Fibroblast of skin of scalp (primary cell): Measurements from ENCODE around the gene WDFY3.

ENCODE experiments used
- DNase-seq: peaks from one replicate; pipeline ENCODE4 v3.0.0-alpha.2; 2013

Gene WDFY3

DNA sequence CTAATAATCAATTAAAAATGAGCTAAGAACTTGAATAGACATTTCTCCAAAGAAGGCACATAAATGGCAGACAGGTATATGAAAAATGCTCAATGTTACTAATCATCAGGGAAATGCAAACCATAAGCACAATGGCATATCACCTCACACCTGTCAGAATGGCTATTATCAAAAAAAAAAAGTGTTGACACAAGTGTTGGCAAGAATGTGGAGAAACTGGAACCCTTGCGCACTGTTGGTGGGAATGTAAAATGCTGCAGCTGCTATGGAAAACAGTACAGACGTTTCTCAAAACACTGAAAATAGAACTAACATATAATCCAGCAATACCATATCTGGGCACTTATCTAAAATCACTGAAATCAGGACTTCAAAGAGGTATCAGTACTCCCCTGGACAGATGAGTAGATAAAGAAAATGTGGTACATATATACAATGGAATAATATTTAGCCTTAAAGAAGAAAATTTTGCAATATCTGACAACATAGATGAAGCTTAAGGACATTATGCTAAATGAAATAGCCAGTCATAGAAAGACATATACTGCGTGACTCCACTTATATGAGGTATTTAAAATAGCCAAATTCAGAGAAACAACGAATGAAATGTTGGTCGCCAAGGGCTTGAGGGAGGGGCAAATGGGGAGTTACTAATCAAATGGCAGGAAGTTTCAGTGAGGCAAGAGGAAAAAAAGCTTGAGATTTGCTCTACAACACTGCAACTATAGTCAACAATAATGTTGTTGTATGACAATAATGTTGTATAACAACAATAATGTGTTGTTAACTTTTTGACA is 175.5 kb downstream of the WDFY3 start:
- no peak for DNase-seq

DNA sequence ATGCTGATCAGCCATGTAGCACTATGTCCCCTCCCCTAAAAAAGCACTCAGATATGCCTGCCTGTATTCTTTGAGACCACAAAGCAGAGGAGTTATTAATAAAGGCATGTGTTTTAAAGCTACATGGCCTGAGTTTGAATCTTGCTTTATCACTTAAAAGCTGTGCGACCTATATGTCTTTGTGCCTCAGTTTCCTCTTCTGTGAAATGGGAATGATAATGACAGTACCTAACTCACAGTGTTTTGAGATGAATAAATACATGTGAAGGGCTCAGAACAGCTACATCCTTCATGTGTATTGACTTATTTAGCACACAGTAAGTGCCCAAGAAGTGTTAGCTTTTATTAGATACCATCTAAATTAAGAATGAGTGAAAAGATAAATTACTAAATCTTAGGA is 180.0 kb downstream of the WDFY3 start:
- no peak for DNase-seq

DNA sequence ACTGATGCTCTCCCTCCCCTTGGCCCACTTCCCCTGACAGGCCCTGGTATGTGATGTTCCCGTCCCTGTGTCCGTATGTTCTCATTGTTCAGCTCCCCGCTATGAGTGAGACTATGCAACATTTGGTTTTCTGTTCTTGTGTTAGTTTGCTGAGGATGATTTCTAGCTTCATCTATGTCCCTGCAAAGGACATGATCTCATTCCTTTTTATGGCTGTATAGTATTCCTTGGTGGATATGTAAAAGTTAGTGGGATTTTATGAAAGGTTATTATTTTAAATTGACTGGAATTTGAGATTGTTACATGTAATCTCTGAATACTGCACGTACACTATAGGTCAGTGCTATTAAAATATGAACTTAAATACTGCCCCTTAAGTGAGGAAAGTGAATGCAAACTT is 184.0 kb downstream of the WDFY3 start:
- no peak for DNase-seq

DNA sequence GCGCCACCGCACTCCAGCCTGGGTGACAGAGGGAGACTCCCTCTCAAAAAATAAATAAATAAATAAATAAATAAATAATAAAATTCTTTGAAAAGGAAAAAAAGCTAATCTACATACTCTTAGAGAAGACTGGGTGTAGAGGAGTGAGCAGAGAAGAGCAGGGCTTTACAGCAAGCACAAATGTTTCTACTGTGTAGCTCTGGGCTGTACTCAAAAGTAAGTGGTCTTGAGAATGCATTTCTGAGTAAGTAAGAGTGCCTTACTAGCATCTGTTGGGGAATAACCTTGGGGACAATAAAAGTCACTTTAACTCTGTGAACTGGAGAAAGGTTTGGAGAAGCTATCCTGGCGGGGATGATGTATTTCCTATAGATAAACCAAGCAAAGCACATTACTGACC is 185.8 kb downstream of the WDFY3 start:
- DNase-seq, result no peak

DNA sequence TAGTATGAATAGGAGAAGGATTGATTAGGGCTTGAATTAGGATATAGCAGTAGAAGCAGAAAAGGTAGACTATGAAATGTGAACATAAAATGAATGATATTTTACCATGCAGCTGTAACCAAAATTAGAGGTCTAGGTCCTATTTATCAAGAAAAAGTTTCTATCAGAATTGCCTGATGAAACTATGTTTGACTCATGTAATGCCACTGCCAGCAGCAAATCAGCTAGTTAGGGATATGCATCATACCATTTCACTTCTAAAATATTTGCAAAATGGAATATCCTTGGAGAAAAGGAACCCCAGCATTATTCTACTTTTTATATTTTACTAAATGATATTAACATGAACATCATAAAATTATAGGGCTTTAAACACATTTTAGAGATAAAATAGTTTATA is 188.4 kb downstream of the WDFY3 start:
- peak; percentile 1 for DNase-seq

DNA sequence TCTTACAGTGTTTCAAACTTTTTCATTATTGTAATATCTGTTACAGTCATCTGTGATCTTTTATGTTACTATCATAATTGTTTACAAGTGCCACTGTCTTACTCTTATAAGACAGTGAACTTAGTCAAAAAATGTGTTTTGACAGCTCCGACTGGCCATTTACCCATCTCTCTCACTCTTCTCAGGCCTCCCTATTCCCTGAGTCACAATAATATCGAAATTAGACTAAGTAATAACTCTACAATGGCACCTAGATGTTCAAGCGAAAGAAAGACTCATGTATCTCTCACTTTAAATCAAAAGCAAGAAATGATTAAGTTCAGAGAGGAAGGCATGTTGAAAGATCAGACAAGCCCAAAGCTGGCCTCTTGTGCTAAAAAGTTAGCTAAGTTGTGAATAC is 199.3 kb downstream of the WDFY3 start:
- no peak for DNase-seq

DNA sequence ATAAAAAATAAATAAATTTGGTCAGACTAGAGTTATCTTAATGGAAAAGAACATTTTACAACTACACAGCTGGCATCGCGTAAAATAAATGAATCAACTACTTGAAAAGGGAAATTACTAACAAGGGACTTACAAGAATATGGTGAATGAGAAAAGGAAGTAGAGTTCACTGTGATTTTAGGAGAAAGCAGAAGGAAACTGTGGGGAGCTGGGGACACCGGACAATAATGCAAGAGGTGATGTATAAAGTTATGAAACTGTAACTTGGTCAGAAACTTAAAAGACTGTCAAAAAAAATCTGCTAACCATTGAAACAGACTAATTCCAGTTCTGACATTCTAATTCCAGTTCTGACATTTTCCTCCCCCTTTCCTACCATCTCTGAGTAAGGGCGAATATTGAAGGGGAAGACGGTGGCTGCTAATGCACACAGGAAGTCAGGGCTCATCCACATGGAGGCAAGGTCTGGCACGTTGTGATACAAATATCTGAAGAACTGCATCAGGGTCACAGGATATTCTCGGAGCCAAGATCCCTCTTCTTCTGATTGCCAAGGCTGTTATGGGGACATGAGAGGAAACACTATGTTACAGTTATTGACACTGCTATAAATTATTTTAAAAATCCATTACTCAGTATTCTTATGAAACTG is 213.0 kb downstream of the WDFY3 start:
- DNase-seq, result no peak

DNA sequence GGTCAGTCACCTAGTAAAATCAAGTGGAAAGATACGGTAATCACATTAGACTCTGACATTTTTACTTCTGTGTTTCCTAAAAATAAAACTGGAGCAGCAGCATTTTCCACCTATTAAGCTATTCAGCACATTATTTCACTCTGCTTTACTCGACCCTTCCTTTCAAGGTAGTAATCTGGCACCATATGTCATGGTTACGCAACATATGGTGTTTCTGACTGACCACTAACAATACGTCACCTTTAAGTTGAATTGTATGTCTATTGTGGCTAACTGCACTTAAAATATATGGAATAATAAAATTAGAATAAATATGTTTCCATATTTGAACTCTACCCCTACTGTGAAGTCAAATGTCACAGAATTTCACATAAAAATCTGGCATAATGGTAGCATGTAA is 214.8 kb downstream of the WDFY3 start:
- no peak for DNase-seq

DNA sequence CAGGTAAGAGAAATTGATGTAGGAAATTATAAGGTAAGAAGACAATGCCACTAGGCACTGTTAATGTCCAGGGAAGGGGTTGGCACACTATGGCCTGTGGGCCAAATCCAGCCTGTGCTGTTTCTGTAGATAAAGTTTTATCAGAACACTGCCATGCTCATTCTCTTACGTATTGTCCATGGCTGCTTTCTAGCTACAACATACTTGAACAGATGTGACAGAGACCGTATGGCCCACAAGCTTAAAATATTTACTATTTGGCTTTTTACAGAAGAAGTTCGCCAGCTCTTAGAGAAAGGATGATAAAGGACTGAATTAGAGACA is 215.6 kb downstream of the WDFY3 start:
- no peak for DNase-seq

DNA sequence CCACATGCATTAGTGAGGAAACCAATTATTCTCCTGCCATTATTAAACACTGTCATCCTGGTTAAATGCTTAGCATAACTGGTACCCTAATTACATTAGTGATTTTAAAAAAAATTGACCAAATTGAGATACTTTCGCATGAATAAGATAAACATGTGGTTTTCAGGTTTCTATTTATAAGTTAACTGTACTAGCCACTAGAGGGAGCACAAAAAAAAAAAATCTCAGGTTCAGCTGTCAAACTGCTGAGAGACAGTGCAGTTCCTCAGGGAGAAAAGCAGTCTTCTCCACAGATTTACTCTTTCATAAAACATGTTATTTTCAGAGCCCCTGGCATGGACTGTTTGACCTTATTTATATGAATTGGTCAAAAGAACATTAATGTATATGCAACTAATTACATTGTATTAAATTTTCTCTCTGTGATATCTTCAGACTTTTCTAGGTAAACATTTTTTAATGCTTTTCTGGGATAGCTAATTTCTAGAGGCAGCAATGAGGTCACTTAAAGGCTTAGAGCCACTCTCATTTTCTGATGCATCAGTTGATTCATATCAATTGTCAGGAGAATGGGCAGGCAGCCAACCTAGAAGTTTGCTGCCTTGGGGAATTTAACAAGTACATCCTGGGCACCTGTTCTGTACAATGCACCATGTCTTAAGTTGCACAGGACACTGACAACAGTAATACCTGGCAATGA is 216.1 kb downstream of the WDFY3 start:
- peak; percentile 52 for DNase-seq

DNA sequence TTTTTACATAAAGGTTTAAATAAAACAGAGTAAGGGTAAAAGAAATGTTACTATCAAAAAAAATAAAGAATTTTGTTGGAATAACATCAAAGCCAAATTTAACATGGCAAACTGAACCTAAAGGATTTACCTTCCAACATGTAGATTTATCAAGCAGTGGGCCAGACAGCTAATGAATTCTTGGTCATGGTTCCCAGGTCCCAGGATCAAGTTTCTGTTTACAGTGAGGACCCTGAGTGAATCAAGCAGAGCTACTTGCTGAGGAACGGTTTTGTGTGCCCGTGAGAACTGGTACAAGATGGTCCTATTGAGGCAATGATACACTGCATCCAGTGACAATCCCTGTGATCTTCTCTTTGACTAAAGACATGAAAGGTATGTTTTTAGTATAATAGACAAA is 226.4 kb downstream of the WDFY3 start:
- DNase-seq, result no peak

DNA sequence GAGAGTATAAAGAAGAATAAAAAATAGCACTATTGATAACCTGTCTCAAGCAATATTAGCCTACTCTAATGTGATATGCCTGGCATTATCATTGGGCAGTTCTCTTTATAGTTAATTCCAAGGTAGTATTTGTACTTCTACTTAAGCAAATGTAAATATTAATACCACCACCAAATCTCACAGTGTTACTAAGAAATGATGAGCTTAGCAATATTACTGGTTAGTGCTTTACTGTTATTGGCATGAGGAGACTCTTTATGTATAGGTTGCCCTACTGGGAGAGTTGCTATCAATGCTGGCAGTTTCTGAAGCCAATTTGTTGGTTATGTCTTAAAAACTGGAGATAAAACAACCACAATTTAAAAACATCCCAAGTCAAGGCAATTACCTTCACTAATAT is 227.9 kb downstream of the WDFY3 start:
- DNase-seq, result no peak

DNA sequence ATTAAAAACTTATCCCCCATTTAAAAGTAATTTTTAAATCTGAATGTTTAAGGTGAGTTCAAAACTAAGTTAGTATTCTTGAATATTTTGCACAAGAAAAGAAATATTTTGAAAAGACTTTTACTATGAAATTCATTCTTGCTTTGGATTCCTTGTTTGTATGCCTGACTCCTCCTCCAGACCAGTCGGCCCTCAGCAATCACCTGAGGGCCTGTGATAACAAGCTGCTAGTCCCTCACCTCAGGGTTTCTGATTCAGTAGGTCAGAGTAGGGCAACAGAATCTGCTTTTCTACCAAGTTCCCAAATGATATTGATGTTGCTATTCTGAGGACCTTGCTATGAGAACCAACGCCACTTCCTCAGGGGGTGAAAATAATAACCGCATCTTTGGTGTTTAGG is 228.8 kb downstream of the WDFY3 start:
- DNase-seq, result no peak

DNA sequence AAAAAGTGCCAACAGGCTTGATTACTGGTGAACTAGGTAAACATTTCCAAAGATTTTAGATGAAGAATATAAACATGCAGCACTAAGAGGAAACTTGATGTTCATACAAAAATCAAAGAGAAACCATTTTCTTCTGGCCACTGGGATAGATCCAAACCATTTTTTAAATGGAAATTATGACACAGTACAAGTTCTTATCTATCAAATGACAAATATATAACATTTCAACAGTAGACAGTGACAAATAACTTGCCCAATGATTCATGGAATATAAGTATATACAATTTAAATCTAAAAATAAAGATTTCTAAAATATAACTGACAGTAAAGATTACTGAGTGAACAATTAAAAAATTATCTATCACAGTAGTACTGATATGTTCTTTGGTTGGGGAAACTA is 232.5 kb downstream of the WDFY3 start:
- no peak for DNase-seq

DNA sequence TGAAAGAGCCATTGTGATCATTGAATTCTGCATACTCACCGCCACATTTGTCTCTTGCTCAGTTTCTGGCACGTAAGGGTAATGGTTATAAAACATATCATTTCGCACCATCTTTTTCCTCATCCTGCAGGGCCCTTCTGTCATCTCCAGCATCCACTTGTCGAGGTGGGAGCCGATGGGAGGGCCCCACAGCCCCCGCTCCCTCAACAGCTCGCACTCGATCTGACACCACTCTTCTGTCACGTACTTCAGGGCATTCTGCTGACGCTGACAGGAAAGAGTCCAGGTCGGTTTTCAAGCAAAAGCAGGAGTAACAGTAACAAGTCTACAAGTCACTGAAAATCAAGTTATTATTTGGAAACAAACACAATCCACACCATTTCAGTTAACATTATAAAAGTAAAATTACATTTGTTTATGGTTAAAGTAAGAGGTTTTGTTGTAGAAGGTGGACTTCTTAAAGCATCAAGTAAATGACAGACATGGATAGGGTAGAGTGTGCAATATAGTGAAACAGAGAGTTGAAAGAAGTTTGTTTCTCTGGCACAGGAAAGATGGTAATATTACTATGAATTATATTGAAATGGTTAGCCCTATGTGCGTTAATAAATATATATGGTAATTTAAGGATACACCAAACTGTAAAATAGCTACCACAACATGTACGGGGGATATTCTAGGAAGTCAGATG is 233.0 kb downstream of the WDFY3 start:
- DNase-seq, result no peak

DNA sequence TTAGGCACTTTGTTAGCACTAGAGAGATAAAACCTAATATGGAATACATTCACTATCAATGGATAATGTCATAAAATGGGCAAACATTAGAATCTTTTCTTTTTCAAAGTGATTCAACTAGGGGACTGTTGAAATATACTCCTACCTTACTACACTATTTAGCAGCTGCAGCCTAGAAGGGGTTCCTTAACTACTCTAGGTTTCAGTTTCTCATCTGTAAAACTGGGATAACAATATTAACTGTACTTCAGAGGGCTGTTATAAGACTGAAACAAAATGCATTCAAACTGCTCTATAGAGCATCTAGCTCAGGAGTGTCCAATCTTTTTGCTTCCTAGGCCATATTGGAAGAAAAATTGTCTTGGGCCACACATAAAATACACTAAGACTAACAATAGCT is 236.1 kb downstream of the WDFY3 start:
- no peak for DNase-seq

DNA sequence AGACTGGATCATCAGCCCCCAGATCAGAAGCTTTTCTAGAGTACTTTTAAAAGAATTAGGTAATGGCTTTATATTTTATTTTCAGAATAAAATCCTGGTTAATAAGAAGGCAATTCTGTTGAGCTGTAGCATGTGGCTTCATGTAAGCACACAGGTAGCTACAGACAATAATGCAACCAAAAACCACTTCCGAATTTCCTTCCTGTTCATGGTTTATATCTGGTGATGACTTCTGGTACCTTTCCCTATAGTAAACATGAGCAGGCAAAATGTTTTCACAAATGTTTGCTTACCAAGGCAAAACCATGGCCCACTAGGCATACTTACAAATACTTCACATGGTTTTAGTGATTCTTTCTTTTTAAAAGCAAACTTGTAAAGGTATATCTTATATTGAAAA is 239.0 kb downstream of the WDFY3 start:
- no peak for DNase-seq

DNA sequence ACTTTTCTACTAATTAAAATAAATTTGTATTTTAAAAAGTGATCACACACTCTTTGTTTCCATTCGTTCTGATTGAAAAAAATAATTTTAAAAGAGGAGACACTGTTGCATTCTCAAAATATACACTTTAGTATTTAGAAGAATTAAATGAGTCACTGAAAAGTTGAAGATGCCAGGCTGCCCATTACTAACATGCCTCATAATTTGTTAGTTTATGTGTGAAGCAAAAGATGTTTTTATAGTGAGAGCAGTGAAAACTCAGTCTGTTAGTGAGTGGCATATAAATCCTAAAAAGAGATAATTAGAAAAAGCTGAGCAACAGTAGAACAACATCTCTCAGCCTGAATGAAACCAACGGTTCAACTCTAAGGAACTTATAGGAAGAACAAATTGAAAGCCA is 240.1 kb downstream of the WDFY3 start:
- peak; percentile 51 for DNase-seq

DNA sequence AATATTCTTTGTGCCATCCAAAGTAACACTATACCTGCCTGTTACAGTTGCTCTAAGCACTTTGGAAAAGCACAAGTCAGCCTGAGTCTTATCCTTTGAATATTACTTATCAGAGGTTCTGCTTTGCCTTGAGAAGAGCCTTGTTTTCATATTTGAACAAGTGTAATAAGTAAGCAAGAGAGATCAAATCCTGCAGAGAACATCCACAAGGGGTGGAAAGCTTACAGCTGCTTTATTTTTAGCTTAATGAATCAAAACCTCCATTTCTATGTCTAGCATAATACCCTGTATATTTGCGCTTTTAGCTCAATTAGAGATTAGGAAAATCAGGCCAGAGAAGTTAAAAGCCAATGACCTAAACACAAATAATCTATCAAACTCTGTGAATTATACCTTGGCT is 243.8 kb downstream of the WDFY3 start:
- DNase-seq, result no peak

DNA sequence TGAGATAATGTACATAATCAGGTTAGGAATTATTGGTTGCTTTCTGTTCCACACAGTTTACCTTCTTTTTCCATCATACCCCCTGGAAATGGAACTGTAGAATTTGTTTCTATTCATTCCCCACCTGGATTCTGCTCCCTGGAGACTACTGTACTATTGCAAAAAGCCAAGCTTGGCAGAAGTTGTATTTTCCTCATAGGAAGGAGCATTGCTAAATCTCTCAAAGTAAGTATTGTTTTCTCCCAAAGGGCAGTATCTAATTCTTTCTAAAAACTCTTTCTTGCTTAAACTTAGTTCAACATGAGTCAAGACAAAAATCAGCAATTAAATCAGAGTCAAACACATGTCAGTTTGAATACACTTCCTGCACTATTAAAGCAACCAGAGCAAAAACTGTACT is 247.4 kb downstream of the WDFY3 start:
- no peak for DNase-seq

DNA sequence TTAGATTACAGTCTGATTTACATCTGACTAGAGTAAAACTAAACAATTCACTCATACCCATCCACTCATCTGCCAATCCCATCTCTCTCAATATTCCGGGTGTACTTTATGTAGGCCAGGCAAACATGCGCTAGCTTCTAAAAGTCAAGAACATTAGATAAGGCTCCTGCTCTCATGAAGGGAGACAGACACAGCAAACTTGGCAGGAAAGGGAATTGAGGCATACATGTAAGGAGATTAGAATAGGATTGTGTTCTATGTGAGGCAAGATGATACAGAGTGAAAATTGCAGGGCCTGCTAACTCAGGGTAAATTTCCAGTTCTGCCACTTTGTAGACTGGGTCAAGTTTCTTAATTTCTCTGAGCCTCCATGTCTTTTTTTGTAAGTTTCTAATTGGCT is 247.8 kb downstream of the WDFY3 start:
- no peak for DNase-seq

DNA sequence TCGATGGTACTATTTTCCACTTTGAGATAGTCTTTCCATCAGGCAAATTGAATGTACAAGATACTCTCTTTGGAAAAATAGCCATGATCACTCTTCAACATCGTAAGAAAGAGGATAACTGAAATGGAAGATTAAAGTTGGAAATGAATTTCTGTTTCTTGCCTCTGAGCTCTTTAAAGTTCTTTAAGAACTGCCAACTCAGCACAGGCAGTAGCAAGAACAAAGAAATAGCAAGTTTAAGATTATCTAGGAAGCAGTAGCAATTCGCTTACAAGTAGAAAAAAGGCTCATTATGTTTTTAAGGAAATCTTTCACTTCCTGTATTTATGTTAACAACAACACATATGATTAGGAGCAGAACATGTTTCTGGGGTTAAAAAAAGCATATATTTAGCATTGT is 255.9 kb downstream of the WDFY3 start:
- no peak for DNase-seq

DNA sequence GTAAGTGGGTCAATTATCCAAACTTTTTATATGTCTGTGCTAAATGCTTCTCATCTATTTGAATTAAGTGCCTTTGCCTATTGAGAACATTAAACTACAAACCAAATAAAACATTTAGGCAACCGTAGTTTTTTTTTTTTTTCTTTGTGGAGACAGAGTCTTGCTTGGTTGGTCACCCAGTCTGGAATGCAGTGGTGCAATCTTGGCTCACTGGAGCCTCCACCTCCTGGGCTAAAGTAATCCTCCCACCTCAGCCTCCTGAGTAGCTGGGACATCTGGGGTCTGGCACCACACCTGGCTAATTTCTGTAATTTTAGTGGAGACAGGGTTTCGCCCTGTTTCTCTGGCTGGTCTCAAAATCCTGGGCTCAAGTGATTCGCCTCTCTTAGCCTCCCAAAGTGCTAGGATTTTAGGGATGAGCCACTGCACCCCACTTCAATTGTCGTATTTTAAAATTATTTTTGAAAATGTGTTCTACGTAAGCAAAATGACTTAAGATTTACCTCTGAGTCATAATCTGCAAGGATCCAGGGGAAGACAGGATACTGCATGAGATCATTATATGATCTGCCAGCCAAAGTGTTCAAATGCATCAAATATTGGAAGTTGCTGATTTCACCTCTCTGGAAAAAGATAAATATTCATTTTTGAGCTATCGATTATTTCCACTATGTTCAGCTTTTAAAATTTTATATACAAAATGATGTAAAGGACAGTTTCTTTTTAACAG is 257.9 kb downstream of the WDFY3 start:
- DNase-seq, result no peak
